ENCODE results near the gene CRYGN.

DNA sequence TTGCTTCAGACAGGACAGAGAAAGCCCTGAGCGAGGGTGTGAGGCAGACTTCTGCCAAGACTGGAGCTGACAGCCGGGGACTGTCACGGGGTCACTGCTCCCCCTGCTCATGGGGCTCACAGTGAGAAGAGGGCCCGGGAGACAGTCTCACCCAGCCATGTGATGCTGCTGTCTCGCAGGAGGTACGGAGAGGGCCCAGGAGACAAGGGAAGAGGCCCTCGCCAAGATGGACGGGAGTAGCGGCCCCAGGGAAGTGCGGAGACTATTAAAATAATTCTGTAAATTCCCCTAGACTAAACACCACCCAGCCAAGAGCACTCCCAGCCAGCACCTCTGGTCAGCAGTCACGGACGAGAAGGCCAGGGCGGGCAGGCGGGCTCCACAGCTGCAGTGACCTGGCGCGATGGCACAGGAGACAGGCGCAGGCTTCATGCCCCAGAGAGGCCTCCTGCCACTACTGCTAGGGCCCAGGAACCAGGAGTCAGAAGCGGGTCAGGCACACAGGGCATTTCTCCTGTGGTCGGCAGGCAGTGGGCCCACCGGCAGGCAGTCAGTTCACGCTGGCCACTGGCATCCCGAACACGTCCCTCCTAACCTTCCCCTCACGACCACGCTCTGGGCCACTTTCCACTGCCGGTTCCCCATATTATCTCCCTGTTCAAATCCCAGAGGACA, 54.2 kb downstream of the CRYGN start:
- TF ChIP-seq, protein P1, sequence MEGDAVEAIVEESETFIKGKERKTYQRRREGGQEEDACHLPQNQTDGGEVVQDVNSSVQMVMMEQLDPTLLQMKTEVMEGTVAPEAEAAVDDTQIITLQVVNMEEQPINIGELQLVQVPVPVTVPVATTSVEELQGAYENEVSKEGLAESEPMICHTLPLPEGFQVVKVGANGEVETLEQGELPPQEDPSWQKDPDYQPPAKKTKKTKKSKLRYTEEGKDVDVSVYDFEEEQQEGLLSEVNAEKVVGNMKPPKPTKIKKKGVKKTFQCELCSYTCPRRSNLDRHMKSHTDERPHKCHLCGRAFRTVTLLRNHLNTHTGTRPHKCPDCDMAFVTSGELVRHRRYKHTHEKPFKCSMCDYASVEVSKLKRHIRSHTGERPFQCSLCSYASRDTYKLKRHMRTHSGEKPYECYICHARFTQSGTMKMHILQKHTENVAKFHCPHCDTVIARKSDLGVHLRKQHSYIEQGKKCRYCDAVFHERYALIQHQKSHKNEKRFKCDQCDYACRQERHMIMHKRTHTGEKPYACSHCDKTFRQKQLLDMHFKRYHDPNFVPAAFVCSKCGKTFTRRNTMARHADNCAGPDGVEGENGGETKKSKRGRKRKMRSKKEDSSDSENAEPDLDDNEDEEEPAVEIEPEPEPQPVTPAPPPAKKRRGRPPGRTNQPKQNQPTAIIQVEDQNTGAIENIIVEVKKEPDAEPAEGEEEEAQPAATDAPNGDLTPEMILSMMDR (IDR thresholded peaks at IDR 0.05): no peak
- TF ChIP-seq POLR2AphosphoS5 (IDR thresholded peaks at IDR 0.05) (no peak), POLR2A (IDR thresholded peaks at IDR 0.05) (no peak)
